ENCODE results near the gene OR6S1.
A peak's percentile ranks its signal among the peaks of the same experiment; 100 is the strongest.

Gene OR6S1

GRCh38 chr14:20641591-20641990, at the start of gene OR6S1:
TSS of gene OR6S1 (minus strand) at chr14:20641691. CDS start at chr14:20641691, 0 bp downstream.
- DNase-seq, result no peak

- DNase-seq, result peak; percentile 84
Observed at GRCh38 chr14:20690848-20691640, 49.6 kb upstream of the OR6S1 start.

- DNase-seq, result no peak
Observed at GRCh38 chr14:20688167-20688839, 46.8 kb upstream of the OR6S1 start, which contains the start of gene ANG. TSS of gene ANG (plus strand) at chr14:20688764. CDS start at chr14:20693565, 4,801 bp downstream.

GRCh38 chr14:20687362-20688166, 46.1 kb upstream of the OR6S1 start:
- DNase-seq, result no peak

GRCh38 chr14:20686386-20687143, 45.1 kb upstream of the OR6S1 start:
- DNase-seq, result no peak

- no peak for DNase-seq
Observed at GRCh38 chr14:20684662-20685456, 43.4 kb upstream of the OR6S1 start.

- DNase-seq, result peak; percentile 64
Observed at GRCh38 chr14:20683891-20684661, 42.6 kb upstream of the OR6S1 start, which contains the start of gene RNASE4. TSS of gene RNASE4 (plus strand) at chr14:20684560. CDS start at chr14:20699372, 14,812 bp downstream.

- DNase-seq, result peak; percentile 77
Observed at GRCh38 chr14:20683125-20683890, 41.8 kb upstream of the OR6S1 start.

GRCh38 chr14:20682435-20683124, 41.1 kb upstream of the OR6S1 start:
- peak; percentile 84 for DNase-seq

GRCh38 chr14:20682127-20682434, 40.6 kb upstream of the OR6S1 start:
- DNase-seq, result no peak

GRCh38 chr14:20681348-20682126, 40.0 kb upstream of the OR6S1 start:
- peak; percentile 76 for DNase-seq

GRCh38 chr14:20680843-20681347, 39.4 kb upstream of the OR6S1 start:
- no peak for DNase-seq

- DNase-seq, result no peak
Observed at GRCh38 chr14:20680363-20680762, 38.9 kb upstream of the OR6S1 start.

GRCh38 chr14:20679907-20680306, 38.4 kb upstream of the OR6S1 start:
- no peak for DNase-seq

- no peak for DNase-seq
Observed at GRCh38 chr14:20676072-20676471, 34.6 kb upstream of the OR6S1 start.

GRCh38 chr14:20675669-20676068, 34.2 kb upstream of the OR6S1 start:
- no peak for DNase-seq

- no peak for DNase-seq
Observed at GRCh38 chr14:20671597-20672283, 30.2 kb upstream of the OR6S1 start.

GRCh38 chr14:20668969-20669368, 27.5 kb upstream of the OR6S1 start:
- no peak for DNase-seq
